HG02943 (cell line): ENCODE results near the gene MTRR.

Experiments used
- ATAC-seq: cut with Tn5 transposase; IDR thresholded peaks from one replicate; pipeline ENCODE4 v1.9.1; 2021; ENCODE audit warnings: mild to moderate bottlenecking, low read depth, moderate library complexity; ENCODE audit not compliant: unreplicated experiment

The MTRR gene

GRCh38 chr5:7856855-7857254, 12.1 kb upstream of the MTRR start:
- ATAC-seq = no peak

- ATAC-seq = no peak
Measured at GRCh38 chr5:7857361-7857760, 11.6 kb upstream of the MTRR start.

- ATAC-seq = no peak
Measured at GRCh38 chr5:7857926-7858632, 10.9 kb upstream of the MTRR start.

DNA sequence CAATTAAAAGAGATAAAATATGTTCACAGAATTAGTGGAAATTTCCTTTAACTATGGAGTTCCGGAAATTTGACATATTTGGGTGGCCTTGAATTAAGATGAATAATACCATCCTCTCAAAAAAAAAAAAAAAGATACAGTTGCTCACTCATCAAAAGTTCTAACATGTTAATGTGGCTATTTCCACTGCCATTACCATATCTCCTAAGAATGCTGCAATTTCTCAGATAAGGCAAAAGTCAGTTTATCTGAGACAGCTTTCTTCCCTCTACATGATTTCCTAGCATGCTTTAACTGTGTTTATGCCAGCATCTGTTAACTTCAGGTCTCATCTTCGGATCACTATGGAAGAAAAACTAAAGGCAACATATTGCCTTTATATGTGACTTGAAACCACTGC, 2.8 kb upstream of the MTRR start:
- no peak for ATAC-seq

- ATAC-seq = no peak
Measured at GRCh38 chr5:7867260-7867659, 1.7 kb upstream of the MTRR start.

DNA sequence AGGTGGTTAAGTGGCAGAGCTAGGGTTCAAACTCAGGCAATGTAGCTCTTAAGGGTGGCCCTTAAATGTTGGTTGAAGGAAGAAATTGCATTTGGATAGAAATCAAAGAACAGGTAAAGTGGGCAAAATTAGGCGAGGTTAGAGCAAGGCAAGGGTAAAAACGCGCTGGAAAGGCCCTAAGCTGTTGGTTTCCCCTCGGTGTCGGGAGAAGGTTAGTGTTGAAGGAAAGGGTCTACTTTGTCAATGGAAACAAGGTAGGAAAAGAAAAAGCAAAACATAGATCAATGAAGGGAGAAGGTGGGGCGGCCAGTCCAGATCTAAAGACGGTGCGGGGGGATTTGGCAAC, 548 bp upstream of the MTRR start:
- no peak for ATAC-seq

GRCh38 chr5:7869474-7870136, 657 bp downstream of the MTRR start:
- peak; percentile 30 for ATAC-seq

DNA sequence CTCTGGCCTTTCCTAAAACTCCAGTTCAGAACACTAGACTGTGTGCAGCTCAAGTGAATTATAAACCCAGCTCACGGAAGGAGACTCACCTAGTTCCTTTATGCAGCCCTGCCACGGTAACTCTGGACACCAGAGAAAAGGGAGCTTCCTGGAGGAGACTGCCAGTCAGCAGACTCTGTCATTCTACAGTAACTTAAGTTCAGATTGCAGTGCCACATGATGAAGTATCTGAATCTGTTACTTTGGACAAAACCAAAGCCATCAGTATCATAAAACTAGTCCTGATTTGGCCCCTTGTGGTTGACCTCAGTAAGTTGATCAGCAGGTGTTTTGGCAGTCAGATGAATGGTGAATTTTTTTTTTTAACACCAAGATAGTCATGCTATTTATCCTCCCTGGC, 2.7 kb downstream of the MTRR start:
- ATAC-seq = no peak

- ATAC-seq = no peak
Measured at GRCh38 chr5:7872517-7873130, 3.7 kb downstream of the MTRR start.

DNA sequence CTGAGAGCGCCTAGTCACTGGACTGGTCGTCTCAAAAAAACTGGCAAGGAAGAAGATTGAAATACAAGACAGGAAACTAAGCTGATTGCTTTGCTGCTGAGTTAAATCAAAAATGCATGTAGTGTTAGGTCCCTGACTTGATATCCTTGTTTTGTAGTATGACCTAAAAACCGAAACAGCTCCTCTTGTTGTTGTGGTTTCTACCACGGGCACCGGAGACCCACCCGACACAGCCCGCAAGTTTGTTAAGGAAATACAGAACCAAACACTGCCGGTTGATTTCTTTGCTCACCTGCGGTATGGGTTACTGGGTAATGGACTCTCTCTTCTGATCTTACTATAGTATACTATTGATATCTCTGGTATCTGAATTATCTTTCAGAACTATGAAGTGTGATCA, 4.3 kb downstream of the MTRR start:
- no peak for ATAC-seq

DNA sequence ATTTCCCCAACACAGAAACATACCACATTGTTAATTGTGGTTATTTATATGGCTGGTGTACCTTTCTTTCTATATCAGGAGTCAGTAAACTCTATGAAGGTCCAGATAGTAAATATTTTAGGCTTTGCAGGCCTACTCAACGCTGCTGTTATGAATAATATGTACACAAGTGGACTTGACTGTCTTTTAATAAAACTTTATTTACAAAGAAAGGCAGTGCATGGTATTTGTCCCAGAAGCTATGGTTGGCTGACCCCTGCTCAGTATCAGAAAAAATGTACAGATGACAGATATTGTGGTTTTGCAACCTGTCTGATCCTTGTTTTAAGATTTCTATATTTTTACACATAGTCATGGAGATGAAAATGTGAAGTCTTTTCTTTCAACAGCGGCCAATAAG, 5.7 kb downstream of the MTRR start:
- no peak for ATAC-seq

DNA sequence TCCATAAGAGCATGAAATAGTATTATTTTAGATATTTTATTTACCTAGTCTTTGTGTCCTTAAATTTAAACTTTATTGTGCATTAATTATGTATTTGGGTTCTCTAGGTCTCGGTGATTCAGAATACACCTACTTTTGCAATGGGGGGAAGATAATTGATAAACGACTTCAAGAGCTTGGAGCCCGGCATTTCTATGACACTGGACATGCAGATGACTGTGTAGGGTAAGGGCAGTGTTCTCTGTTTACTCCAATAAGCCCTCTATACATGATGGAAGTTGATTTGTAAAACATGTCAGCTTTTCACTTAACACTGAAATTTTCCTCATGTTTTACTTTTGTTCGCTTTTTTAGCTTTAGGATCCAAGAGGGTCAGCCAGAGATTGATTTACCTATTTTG, 6.2 kb downstream of the MTRR start:
- ATAC-seq = no peak

DNA sequence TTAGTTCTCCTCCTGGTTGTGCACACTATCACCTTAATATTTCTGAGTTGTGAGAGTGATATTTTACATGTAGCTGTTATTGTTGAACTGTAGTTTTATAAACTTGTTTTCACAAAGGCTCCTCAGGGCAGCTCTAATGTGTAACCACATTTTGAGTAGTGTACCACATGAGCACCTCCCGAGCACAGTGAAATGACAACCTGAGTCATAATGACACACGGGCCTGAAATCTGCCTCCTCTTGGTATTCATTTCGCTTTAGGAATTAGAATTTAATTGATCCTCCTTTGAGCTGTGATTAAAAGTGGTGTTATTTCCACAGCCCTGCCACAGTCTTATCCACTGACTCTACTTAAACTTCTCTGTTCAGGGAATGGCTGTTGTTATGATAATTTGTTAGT, 7.9 kb downstream of the MTRR start:
- ATAC-seq = no peak

DNA sequence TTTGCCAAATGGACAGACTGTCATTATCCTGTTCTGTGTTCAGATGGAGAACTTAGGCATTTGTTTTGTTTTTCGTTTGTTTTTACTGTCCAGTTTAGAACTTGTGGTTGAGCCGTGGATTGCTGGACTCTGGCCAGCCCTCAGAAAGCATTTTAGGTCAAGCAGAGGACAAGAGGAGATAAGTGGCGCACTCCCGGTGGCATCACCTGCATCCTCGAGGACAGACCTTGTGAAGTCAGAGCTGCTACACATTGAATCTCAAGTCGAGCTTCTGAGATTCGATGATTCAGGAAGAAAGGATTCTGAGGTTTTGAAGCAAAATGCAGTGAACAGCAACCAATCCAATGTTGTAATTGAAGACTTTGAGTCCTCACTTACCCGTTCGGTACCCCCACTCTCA, 8.9 kb downstream of the MTRR start:
- ATAC-seq = no peak

DNA sequence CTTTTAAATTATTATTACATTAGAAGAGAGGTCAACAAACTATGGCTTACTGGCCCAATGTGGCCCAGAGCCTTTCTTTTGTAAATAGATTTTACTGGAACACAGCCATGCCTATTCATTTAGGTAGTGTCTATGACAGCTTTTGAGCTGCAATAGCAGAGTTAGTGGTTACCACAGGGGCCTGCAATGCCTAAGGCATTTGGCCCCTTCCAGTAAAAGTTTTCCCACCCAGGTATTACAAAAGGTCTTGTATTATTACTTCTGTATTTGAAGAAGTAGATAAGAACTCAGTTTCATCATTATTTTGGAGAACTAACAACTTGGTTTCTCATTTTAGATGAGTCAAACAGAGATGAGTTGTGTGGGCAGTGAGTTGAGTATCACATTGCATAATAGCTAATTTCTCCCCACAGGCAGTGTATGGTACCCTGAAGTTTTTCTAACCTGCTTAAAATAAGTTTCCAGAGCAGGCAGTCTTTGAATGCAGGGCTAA, 9.5 kb downstream of the MTRR start:
- peak; percentile 92 for ATAC-seq

DNA sequence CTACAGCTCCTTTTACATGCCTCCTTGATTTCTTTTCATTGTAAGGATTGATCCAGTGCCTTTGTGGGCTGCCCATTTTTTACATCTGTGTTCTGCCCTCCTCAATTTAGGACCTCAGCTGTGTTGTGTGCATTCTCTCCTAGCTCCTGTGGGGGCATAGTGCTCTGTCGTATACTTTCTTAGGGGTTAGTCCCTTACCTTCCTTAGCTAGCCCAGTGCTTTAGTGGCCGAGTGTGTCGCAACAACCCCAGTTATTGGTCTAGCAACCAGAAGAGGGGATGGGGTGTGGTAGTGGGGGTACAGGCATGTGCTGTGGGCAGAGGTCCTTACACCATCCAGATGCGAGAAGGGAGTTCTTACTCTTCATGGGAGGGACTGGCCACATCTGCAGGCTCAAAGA, 12.1 kb downstream of the MTRR start:
- no peak for ATAC-seq

DNA sequence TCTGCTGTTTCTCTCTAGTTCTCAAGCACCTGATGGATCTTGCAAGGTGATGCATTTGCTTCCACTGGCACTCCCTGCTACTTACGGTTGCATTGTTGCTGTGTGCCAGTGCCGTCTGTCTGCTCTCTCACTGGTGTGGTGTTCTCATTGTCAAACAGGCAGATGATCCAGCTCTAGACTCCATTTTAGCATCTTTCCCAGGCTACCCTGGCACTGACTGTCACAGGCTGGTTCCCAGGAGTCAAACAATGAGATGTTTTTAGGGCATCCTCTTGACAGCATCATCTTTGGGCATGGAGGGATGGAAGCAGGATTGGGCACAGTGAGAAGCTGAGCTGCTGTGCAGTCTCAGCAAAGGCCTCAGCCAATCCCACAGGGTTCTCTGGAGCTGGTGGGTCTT, 12.9 kb downstream of the MTRR start:
- ATAC-seq = no peak

GRCh38 chr5:7882926-7883325, 14.0 kb downstream of the MTRR start:
- ATAC-seq = no peak

GRCh38 chr5:7884491-7885267, 15.7 kb downstream of the MTRR start:
- ATAC-seq = no peak

GRCh38 chr5:7886849-7887475, 18.0 kb downstream of the MTRR start:
- no peak for ATAC-seq

DNA sequence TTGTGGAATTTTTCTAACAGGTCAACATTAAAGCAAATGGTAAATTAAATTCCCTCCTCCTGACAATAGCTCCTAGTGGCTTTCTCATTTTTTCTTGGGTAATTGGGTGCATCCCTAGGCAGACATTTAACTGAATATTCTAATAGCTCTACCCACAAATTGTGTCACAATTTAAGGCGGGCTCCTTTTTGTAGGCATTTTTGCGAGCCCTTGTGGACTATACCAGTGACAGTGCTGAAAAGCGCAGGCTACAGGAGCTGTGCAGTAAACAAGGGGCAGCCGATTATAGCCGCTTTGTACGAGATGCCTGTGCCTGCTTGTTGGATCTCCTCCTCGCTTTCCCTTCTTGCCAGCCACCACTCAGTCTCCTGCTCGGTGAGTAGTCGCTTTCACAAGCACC, 20.0 kb downstream of the MTRR start:
- no peak for ATAC-seq
